ENCODE data around the gene VDR. TPM values are rescaled to one million over a fixed set of nuclear protein-coding genes. Genes with fewer than 3 reads are reported as not detected.
A peak's percentile ranks its signal among the peaks of the same experiment; 100 is the strongest.

The VDR gene
- total and polyA plus RNA-seq, 2 donors (not counting 1 experiment from before 2014, with no cell fraction given) = 0.37 to 0.42 TPM

DNA sequence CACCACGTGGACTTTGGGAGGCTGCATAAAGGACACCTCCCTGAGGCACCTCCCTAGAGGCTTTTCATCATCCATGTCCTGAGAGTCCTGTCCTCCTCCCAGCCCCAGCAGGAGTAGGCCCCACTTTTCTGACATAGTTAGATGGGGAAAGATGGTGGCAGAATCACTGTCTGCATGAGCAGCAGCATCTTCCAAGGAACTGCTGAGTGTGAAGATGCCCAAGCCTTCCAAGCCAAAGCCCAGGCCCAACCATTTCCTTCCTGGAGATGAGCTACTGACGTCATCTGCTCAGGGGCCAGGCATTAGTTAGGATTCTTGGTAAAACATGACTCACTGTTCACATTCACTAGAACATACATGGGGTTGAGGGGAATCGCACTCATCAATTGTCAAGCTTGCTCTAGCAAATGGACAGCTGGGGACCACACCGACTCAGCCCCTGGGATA, 37.3 kb downstream of the VDR start:
- POLR2A ChIA-PET = no interaction called here
- Mint-ChIP-seq H3K4me3 (no peak overlapping the region), H3K27ac (no peak overlapping the region), H3K27me3 (no peaks in the 10 kb centered on the region), H3K9me3 (ENCODE audit: insufficient read depth) (no peaks in the 10 kb centered on the region), H3K4me1 (peaks cover 31% of the 10 kb centered on the region)
- Histone ChIP-seq H3K36me3 (replicated peaks in 1 of 2; ENCODE audit: control extremely low read depth in 1 of 2, control insufficient read depth in 1 of 2, extremely low read depth in 1 of 2, insufficient read depth in 2 of 2, low read length in 1 of 2) (no peaks in the 10 kb centered on the region), H4K20me1 (ENCODE audit: control insufficient read depth, insufficient read depth, low read length, poor library complexity, severe bottlenecking) (no peaks in the 10 kb centered on the region), H3K4me3 (ENCODE audit: control extremely low read depth in 1 of 5, extremely low read depth in 1 of 5, insufficient read depth in 1 of 5, low read depth in 2 of 5, low read length in 4 of 5) (no peak overlapping the region), H3K9me3 (ENCODE audit: control extremely low read depth in 1 of 3, control insufficient read depth in 2 of 3, insufficient read depth in 1 of 3, low read length in 2 of 3) (peaks cover 0 to 3% (median 0%) of the 10 kb centered on the region in 3 donors), H3K4me2 (replicated peaks; ENCODE audit: low read depth, low read length, poor library complexity, severe bottlenecking) (peak overlapping the region; percentile 40), H3K4me1 (ENCODE audit: control insufficient read depth in 2 of 2, insufficient read depth in 2 of 2, low read length in 2 of 2) (peaks cover 24 to 36% of the 10 kb centered on the region in 2 donors), H3K27me3 (replicated peaks in 1 of 4; ENCODE audit: control extremely low read depth in 1 of 4, control insufficient read depth in 3 of 4, insufficient read depth in 4 of 4, low read length in 3 of 4) (no peaks in the 10 kb centered on the region), H3K9ac (ENCODE audit: low read length) (no peak overlapping the region), H3K79me2 (ENCODE audit: control insufficient read depth, insufficient read depth, low read length) (no peaks in the 10 kb centered on the region), H3K27ac (ENCODE audit: low read length in 2 of 2) (no peak overlapping the region), H2AFZ (ENCODE audit: insufficient read depth, low read depth, low read length, poor library complexity, severe bottlenecking) (no peak overlapping the region)
- no peak for DNase-seq
- intact Hi-C loops (cut with micrococcal nuclease) = no loop called here
- TF ChIP-seq, protein P1, sequence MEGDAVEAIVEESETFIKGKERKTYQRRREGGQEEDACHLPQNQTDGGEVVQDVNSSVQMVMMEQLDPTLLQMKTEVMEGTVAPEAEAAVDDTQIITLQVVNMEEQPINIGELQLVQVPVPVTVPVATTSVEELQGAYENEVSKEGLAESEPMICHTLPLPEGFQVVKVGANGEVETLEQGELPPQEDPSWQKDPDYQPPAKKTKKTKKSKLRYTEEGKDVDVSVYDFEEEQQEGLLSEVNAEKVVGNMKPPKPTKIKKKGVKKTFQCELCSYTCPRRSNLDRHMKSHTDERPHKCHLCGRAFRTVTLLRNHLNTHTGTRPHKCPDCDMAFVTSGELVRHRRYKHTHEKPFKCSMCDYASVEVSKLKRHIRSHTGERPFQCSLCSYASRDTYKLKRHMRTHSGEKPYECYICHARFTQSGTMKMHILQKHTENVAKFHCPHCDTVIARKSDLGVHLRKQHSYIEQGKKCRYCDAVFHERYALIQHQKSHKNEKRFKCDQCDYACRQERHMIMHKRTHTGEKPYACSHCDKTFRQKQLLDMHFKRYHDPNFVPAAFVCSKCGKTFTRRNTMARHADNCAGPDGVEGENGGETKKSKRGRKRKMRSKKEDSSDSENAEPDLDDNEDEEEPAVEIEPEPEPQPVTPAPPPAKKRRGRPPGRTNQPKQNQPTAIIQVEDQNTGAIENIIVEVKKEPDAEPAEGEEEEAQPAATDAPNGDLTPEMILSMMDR (IDR thresholded peaks at IDR 0.05) = no peak
- TF ChIP-seq EZH2 (IDR thresholded peaks at IDR 0.05; ENCODE audit: borderline replicate concordance, insufficient read depth, low read depth, low read length, poor library complexity, severe bottlenecking) = no peak
- ATAC-seq (ENCODE audit: low read depth) = no peak
- CTCF ChIA-PET = no interaction called here
- WGBS (ENCODE audit: insufficient coverage) = no CpG with 5 or more reads among the region's 4 CpGs

DNA sequence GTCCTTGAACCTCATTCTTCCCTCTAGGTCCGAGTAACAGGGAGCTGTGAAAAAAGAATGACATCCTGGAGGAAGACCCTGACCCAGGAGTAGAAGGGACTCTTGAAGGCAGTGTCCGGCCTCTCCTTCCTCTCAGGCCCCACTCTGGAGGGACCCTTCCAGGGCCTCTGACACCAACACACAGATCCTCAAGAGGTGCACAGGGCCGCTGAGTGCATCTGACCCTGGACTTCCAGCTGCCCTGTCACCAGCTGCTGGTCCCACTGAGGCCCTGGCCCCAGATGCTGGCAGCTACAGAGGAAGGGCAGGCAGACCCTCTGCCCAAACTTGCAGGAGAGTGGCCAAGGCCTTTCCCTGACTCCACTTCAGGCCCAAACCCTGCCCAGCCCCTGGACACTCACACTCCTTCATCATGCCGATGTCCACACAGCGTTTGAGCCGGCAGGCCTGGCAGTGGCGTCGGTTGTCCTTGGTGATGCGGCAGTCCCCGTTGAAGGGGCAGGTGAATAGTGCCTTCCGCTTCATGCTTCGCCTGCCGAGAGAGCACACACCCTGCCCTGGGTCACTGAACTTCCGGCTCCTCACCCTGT, 40.1 kb downstream of the VDR start:
- H3K27me3 ChIP-seq (replicated peaks in 1 of 4; ENCODE audit: control extremely low read depth in 1 of 4, control insufficient read depth in 3 of 4, insufficient read depth in 4 of 4, low read length in 3 of 4) = no peaks in the 10 kb centered on the region
- 96% methylated on average over 13 of the region's 14 CpGs for WGBS (ENCODE audit: insufficient coverage)
- H3K79me2 ChIP-seq (ENCODE audit: control insufficient read depth, insufficient read depth, low read length) = no peaks in the 10 kb centered on the region
- ATAC-seq (ENCODE audit: low read depth) (no peak), DNase-seq (no peak)
- H3K9ac ChIP-seq (ENCODE audit: low read length) = no peak overlapping the region
- H3K27ac Mint-ChIP-seq = no peak overlapping the region
- no peaks in the 10 kb centered on the region for H3K9me3 Mint-ChIP-seq (ENCODE audit: insufficient read depth)
- no peak overlapping the region for H3K4me3 ChIP-seq (ENCODE audit: control extremely low read depth in 1 of 5, extremely low read depth in 1 of 5, insufficient read depth in 1 of 5, low read depth in 2 of 5, low read length in 4 of 5)
- ChIA-PET CTCF (no interaction called here), POLR2A (no interaction called here)
- H3K9me3 ChIP-seq (ENCODE audit: control extremely low read depth in 1 of 3, control insufficient read depth in 2 of 3, insufficient read depth in 1 of 3, low read length in 2 of 3) = peaks cover 0 to 3% (median 0%) of the 10 kb centered on the region in 3 donors
- H3K4me1 ChIP-seq (ENCODE audit: control insufficient read depth in 2 of 2, insufficient read depth in 2 of 2, low read length in 2 of 2) = peaks cover 17 to 24% of the 10 kb centered on the region in 2 donors
- no peaks in the 10 kb centered on the region for H4K20me1 ChIP-seq (ENCODE audit: control insufficient read depth, insufficient read depth, low read length, poor library complexity, severe bottlenecking)
- H3K27me3 Mint-ChIP-seq = no peaks in the 10 kb centered on the region
- intact Hi-C loops (cut with micrococcal nuclease) = no loop called here
- no peaks in the 10 kb centered on the region for H3K36me3 ChIP-seq (replicated peaks in 1 of 2; ENCODE audit: control extremely low read depth in 1 of 2, control insufficient read depth in 1 of 2, extremely low read depth in 1 of 2, insufficient read depth in 2 of 2, low read length in 1 of 2)
- H3K4me1 Mint-ChIP-seq = peaks cover 19% of the 10 kb centered on the region
- H3K4me3 Mint-ChIP-seq = no peak overlapping the region
- TF ChIP-seq, protein P1 (IDR thresholded peaks at IDR 0.05) = no peak
- TF ChIP-seq EZH2 (IDR thresholded peaks at IDR 0.05; ENCODE audit: borderline replicate concordance, insufficient read depth, low read depth, low read length, poor library complexity, severe bottlenecking) = no peak
- no peak overlapping the region for H3K27ac ChIP-seq (ENCODE audit: low read length in 2 of 2)
- no peak overlapping the region for H3K4me2 ChIP-seq (replicated peaks; ENCODE audit: low read depth, low read length, poor library complexity, severe bottlenecking)
- H2AFZ ChIP-seq (ENCODE audit: insufficient read depth, low read depth, low read length, poor library complexity, severe bottlenecking) = no peak overlapping the region
